ENCODE data around the gene ASRGL1. TPM values are rescaled to one million over a fixed set of nuclear protein-coding genes. Genes with fewer than 3 reads are reported as not detected.

ASRGL1 gene
- total RNA-seq: 10.5 and 16.7 TPM in 2 replicates

DNA sequence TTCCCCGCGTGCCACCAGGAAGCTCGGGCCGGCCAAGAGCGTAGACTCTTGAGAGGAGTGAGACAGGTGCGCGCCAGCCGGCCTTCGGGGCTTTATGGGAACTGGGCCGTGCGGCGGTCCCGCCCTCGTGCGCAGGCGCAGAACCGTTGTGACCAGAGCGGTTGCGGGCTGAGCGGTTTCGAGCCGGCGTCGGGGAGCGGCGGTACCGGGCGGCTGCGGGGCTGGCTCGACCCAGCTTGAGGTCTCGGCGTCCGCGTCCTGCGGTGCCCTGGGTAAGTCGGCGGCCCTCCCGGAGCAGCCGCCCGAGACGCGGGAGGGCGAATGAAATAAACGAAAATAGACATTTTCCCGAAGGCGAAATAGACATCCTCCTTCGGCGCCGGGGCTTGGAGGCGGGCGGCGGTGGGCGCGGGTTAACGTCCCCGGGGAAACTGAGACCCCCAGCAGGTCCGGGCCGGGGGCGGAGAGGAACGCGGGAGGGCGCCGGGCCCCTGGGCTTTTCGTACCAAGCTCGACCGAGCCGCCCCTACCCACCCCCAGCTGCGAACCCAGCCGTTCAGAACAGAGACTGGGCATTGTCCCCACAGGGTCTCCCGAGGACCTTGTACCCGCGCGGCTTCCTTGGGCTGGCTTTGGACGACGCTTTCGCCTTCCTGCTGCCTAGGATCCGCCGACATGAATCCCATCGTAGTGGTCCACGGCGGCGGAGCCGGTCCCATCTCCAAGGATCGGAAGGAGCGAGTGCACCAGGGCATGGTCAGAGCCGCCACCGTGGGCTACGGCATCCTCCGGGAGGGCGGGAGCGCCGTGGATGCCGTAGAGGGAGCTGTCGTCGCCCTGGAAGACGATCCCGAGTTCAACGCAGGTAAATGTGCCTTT is at the start of gene ASRGL1:
ASRGL1 (plus strand) TSS at position 146 of the 879 bp plus-strand sequence; CDS start at position 676, 530 bp downstream.

DNA sequence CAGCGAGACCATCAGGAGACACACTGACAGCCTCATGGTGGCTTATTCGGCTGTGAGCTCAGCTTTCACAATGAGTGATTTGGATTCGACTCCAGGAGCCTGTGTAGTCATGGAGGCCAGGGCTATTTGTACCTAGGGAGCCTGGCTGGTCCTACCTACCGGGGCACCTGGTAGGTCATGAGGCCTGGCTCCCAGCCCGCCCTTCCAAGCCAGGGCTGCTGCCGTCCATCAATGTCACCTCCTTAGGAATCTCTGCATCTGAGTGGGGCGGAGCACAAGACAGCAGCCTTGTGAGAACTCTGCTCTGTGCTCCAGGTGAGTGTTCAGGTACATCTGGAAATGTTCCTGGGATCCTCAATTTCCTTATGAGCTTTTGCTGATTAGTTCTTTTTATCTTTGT is 38.3 kb upstream of the ASRGL1 start, which contains the start of gene SCGB1D4:
SCGB1D4 (minus strand) TSS at position 101 of the 400 bp plus-strand sequence; CDS start at position 36, 65 bp downstream.

DNA sequence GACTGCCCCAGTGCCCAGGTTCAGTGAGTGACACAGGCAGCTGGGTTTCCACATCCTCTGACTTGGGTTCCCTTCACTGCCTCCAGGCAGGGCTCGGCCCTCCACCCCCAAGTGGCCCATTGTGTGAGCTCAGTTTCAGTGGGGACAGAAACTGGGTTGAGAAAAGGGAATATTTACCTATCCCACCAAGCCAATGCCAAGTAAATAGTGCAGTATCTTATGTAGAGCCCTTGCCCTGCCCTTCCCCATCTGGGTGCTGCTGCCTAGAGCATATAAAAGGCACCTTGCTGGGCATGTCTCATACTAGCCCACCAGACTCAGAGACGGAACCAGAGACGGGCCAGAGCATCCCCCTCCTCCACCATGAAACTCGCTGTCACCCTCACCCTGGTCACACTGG is 81.5 kb downstream of the ASRGL1 start, which contains the start of gene SCGB1A1:
SCGB1A1 (plus strand) TSS at position 301 of the 400 bp plus-strand sequence; CDS start at position 364, 63 bp downstream.

Other genes with a start within 250 kb of the ASRGL1 start
- gene INCENP, start 213.4 kb upstream of the ASRGL1 start, total RNA-seq: 34.3 and 52.5 TPM in 2 replicates
- not detected in 2 replicates for gene SCGB1D1, start 147.2 kb upstream of the ASRGL1 start, total RNA-seq
- not detected in 2 replicates for gene SCGB2A1, start 128.8 kb upstream of the ASRGL1 start, total RNA-seq
- gene SCGB1D2, start 95.2 kb upstream of the ASRGL1 start, total RNA-seq: not detected in 2 replicates
- not detected in 2 replicates for gene SCGB2A2, start 67.3 kb upstream of the ASRGL1 start, total RNA-seq
- not detected in 2 replicates for gene SCGB1D4, start 38.4 kb upstream of the ASRGL1 start, total RNA-seq
- gene SCGB1A1, start 81.6 kb downstream of the ASRGL1 start, total RNA-seq: not detected in 2 replicates
- gene AHNAK, start 209.4 kb downstream of the ASRGL1 start, total RNA-seq: 544 and 655 TPM in 2 replicates
- 1,284 and 1,362 TPM in 2 replicates for gene EEF1G, start 236.4 kb downstream of the ASRGL1 start, total RNA-seq

Measured in vein endothelial cell (primary cell).